ENCODE data around the gene CDK5. TPM values are rescaled to one million over a fixed set of nuclear protein-coding genes. Genes with fewer than 3 reads are reported as not detected.

CDK5 gene
- total RNA-seq, 1 donor from 2014 or later: 13.7 TPM

DNA sequence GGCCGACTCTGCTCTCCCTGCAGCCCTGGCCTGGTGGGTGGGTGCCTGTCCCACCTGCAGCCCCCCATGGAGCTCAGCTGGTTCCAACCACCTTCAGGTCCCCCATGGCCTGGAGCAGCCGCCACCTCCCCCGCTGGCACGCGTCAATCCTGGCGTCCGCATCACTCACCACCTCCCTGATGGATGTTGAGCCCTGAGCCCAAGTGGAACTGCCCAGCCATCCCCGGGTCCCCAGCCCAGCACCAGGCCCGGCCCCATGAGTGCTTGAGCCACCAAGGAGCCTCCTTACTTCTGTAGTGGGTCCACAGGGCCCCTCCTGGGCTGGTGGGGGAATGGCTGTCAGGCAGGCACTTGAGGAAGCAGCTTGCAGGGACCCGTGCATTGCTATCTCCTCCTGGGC, 43.2 kb upstream of the CDK5 start:
- H3K9me3 ChIP-seq: no peaks in the 10 kb centered on the region
- intact Hi-C loops (cut with DNase I): no loop called here
- ATAC-seq: no peak
- H3K4me3 ChIP-seq: no peak overlapping the region
- peaks cover 19% of the 10 kb centered on the region for H3K36me3 ChIP-seq
- no peak overlapping the region for H3K27ac ChIP-seq
- H3K27me3 ChIP-seq (ENCODE audit: low read depth): no peaks in the 10 kb centered on the region
- TF ChIP-seq, protein P1, sequence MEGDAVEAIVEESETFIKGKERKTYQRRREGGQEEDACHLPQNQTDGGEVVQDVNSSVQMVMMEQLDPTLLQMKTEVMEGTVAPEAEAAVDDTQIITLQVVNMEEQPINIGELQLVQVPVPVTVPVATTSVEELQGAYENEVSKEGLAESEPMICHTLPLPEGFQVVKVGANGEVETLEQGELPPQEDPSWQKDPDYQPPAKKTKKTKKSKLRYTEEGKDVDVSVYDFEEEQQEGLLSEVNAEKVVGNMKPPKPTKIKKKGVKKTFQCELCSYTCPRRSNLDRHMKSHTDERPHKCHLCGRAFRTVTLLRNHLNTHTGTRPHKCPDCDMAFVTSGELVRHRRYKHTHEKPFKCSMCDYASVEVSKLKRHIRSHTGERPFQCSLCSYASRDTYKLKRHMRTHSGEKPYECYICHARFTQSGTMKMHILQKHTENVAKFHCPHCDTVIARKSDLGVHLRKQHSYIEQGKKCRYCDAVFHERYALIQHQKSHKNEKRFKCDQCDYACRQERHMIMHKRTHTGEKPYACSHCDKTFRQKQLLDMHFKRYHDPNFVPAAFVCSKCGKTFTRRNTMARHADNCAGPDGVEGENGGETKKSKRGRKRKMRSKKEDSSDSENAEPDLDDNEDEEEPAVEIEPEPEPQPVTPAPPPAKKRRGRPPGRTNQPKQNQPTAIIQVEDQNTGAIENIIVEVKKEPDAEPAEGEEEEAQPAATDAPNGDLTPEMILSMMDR (IDR thresholded peaks at IDR 0.05): no peak
- no peak for DNase-seq
- peaks cover 26% of the 10 kb centered on the region for H3K4me1 ChIP-seq

DNA sequence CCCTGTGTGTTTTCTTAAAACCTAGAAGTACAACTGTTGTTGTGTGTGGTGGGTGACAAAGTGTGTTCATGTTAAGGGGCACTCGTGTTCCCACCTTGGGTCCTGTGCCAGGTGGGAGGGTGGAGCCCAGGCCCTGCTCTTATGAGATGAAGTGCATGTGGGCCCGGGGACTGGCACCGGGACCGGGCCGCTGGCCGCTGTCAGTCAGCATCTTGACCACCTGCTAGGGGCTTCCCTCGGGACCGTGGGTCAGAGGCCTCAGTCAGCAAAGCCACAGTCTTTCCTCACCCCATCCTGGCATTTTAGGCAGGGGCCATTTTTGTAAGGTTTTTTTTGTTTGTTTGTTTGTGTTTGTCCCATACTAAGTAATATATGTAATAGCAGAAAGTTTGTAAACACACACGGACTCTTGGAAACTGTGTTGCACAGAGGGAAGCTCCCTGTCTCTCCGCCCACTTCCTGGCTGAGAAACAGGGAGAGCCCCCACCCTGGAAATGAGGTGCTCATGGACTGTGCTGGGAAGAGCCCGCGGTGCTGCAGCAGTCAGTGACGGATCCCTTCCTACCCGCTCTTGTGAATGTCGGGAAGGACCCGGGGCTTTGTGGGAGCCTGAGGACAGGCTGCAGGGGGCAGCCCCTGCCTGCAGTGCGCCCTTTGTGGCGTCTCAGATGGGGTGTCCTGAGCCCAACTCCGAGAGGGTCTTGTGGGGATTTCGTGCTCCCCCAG, 42.0 kb upstream of the CDK5 start:
- H3K36me3 ChIP-seq: peaks cover 16% of the 10 kb centered on the region
- no peaks in the 10 kb centered on the region for H3K27me3 ChIP-seq (ENCODE audit: low read depth)
- peak overlapping the region; percentile 46 for H3K27ac ChIP-seq
- intact Hi-C loops (cut with DNase I): no loop called here
- H3K9me3 ChIP-seq: no peaks in the 10 kb centered on the region
- peaks cover 38% of the 10 kb centered on the region for H3K4me1 ChIP-seq
- TF ChIP-seq, protein P1 (IDR thresholded peaks at IDR 0.05): no peak
- H3K4me3 ChIP-seq: no peak overlapping the region
- peak; percentile 41 for DNase-seq
- ATAC-seq: peak; percentile 43 to 59

DNA sequence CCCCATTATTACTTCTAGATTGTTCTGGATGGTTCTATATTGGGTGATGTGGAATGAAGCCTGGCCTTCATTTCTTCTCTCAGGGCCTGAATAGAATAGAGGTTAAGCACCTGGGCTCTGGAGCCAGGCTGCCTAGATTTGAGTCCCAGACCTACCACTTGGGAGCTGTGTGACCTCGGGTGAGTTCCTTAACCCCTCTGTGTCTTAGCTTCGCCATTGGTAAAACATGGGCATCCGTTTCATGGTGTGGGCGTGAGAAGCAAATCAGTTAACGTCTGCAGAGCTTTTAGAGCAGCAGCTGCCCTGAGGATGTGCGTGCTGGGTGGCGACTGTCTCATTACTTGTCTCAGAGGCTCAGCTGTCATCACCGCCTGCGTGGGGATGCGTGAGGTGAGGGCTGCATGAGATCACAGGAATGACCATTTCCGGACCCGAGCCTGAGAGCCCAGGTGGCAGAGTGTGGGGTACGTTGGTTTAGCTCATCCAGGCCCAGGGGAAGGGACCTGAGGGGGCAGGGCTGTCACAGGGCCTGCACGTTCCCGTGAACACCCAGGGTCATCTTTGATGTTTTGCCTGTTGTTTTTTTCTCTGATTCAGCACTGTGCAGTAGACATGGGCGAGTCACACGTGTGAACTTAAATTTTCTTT, 38.3 kb upstream of the CDK5 start:
- no peaks in the 10 kb centered on the region for H3K27me3 ChIP-seq (ENCODE audit: low read depth)
- H3K36me3 ChIP-seq: peaks cover 17% of the 10 kb centered on the region
- no peak overlapping the region for H3K4me3 ChIP-seq
- no peak overlapping the region for H3K27ac ChIP-seq
- peaks cover 50% of the 10 kb centered on the region for H3K4me1 ChIP-seq
- H3K9me3 ChIP-seq: no peaks in the 10 kb centered on the region
- no peak for ATAC-seq
- intact Hi-C loops (cut with DNase I): no loop called here
- no peak for DNase-seq
- TF ChIP-seq, protein P1 (IDR thresholded peaks at IDR 0.05): no peak

DNA sequence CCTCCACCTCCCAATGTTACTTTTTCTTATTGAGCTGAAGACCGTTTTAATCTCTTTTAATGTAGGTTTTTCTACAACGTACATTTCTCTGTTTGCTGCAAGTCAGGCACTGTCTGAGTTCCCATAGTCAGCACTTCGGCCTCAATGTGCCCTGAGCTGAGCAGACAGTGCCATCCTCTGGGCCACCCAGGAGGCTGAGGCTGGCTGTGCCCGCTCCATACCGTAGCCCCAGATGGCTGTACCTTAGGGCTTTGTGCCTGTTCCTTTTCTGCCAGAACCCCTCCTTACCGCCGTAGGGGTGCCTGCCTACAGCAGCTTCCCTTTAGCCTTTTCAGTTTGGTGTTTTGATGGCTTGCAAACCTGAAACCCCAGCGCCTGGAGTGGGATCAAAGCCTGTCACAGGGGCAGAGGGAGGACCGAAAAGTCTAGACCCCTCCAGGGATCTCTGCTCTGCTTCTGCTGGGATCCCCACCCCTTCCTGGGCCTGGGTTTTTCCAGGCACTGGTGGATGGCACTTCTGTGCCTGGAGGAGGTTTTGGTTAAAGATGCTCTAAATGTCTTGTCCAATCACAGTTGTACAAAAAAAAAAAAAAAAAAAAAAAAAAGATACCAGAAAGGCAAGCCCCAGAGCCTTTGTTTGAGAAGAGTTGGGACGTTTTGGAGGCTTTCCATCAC, 37.6 kb upstream of the CDK5 start:
- H3K9me3 ChIP-seq: no peaks in the 10 kb centered on the region
- no peak overlapping the region for H3K4me3 ChIP-seq
- peaks cover 17% of the 10 kb centered on the region for H3K36me3 ChIP-seq
- H3K27me3 ChIP-seq (ENCODE audit: low read depth): no peaks in the 10 kb centered on the region
- H3K4me1 ChIP-seq: peaks cover 50% of the 10 kb centered on the region
- H3K27ac ChIP-seq: no peak overlapping the region
- TF ChIP-seq, protein P1 (IDR thresholded peaks at IDR 0.05): no peak
- intact Hi-C loops (cut with DNase I): no loop called here
- no peak for ATAC-seq
- DNase-seq: no peak

DNA sequence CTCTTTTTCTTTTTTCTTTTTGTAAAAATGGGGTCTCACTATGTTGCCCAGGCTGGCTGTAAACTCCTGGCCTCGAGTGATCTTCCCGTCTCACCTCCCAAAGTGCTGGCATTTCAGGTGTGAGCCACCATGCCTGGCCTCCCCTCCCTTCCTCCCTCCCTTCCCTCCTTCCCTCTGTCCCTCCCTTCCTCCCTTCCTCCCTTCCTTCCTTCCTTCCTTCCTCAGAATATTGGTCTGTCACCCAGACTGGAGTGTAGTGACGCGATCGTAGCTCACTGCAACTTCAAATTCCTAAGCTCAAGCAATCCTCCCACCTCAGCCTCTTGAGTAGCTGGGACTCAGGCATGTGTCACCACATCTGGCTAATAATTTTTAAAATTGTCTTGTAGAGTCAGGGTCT, 37.0 kb upstream of the CDK5 start:
- intact Hi-C loops (cut with DNase I): no loop called here
- TF ChIP-seq, protein P1 (IDR thresholded peaks at IDR 0.05): no peak
- Histone ChIP-seq H3K4me3 (no peak overlapping the region), H3K27ac (no peak overlapping the region), H3K27me3 (ENCODE audit: low read depth) (no peaks in the 10 kb centered on the region), H3K9me3 (no peaks in the 10 kb centered on the region), H3K36me3 (peaks cover 13% of the 10 kb centered on the region), H3K4me1 (peaks cover 50% of the 10 kb centered on the region)
- no peak for DNase-seq
- peak in 1 of 2 donors; percentile 26 for ATAC-seq

Measured in lower lobe of right lung (tissue), 2 donors.